HepG2 (cell line): Measurements from ENCODE around the gene PTGIS. TPM values are rescaled to one million over a fixed set of nuclear protein-coding genes. Genes with fewer than 3 reads are reported as not detected.

Experiments
- ATF7-NPFF ChIP-seq: sonication (generic); formaldehyde crosslinking; IDR thresholded peaks from 2 replicates; pipeline ENCODE4 v1.8.1; 2023; ENCODE audit warnings: mild to moderate bottlenecking, low read depth, missing genetic modification reagents, moderate library complexity
- EP300 ChIP-seq, 3 experiments: sonication (generic) in 1 of 3; formaldehyde crosslinking in 1 of 3; IDR thresholded peaks; 2 replicates each; pipeline versions ENCODE4 v1.5.1 to v1.6.1; 2011 to 2020; ENCODE audit warnings: low read depth in 2 of 3, low read length in 2 of 3, borderline replicate concordance in 1 of 3, improper control_type of control experiment in 1 of 3, mild to moderate bottlenecking in 1 of 3, missing genetic modification reagents in 1 of 3, moderate library complexity in 1 of 3
- FOXK2 ChIP-seq: fragments of 450-650 bp; IDR thresholded peaks from 2 replicates; pipeline ENCODE4 v1.6.1; 2016
- HMG20A ChIP-seq: IDR thresholded peaks from 2 replicates; pipeline ENCODE4 v1.6.1; 2016; ENCODE audit warnings: borderline replicate concordance
- HOXA9 ChIP-seq: sonication (generic); formaldehyde crosslinking; IDR thresholded peaks from 2 replicates; pipeline ENCODE4 v1.8.1; 2022; ENCODE audit warnings: missing genetic modification reagents, mild to moderate bottlenecking, moderate library complexity, borderline replicate concordance
- KAT8 ChIP-seq: IDR thresholded peaks from 2 replicates; pipeline ENCODE4 v1.6.1; 2016; ENCODE audit warnings: missing genetic modification reagents, missing compliant biosample characterization
- NCOR1 ChIP-seq: fragments of 200-600 bp; sonication (generic); IDR thresholded peaks from 2 replicates; pipeline ENCODE4 v1.7.0; 2017; ENCODE audit warnings: antibody characterized with exemption, low read length, borderline replicate concordance
- RELA ChIP-seq: sonication (generic); formaldehyde crosslinking; IDR thresholded peaks from 2 replicates; pipeline ENCODE4 v1.4.0; 2020; ENCODE audit warnings: missing genetic modification reagents
- SCMH1 ChIP-seq: sonication (generic); formaldehyde crosslinking; IDR thresholded peaks from 2 replicates; pipeline ENCODE4 v1.9.0; 2021; ENCODE audit warnings: missing genetic modification reagents, mild to moderate bottlenecking, borderline replicate concordance
- TEAD3 ChIP-seq: optimal IDR thresholded peaks from 2 replicates; pipeline ENCODE3; 2016; ENCODE audit warnings: borderline replicate concordance
- TP53 ChIP-seq: sonication (generic); formaldehyde crosslinking; conservative IDR thresholded peaks from 2 replicates; pipeline ENCODE4 v1.4.0; 2020; ENCODE audit warnings: missing genetic modification reagents
- ZNF136 ChIP-seq: sonication (generic); formaldehyde crosslinking; IDR thresholded peaks from 2 replicates; pipeline ENCODE4 v1.8.1; 2022; ENCODE audit warnings: low read depth, mild to moderate bottlenecking, moderate library complexity, missing genetic modification reagents
- ZNF232 ChIP-seq: sonication (generic); formaldehyde crosslinking; IDR thresholded peaks from 2 replicates; pipeline ENCODE4 v1.4.0; 2020; ENCODE audit warnings: missing genetic modification reagents, borderline replicate concordance
- ZNF34 ChIP-seq: sonication (generic); formaldehyde crosslinking; IDR thresholded peaks from 2 replicates; pipeline ENCODE4 v1.4.0; 2020; ENCODE audit warnings: mild to moderate bottlenecking, missing genetic modification reagents, borderline replicate concordance
- ZNF354B ChIP-seq: sonication (generic); formaldehyde crosslinking; IDR thresholded peaks from 2 replicates; pipeline ENCODE4 v1.8.0; 2022; ENCODE audit warnings: mild to moderate bottlenecking, missing genetic modification reagents
- ZNF431 ChIP-seq: sonication (generic); formaldehyde crosslinking; IDR thresholded peaks from 2 replicates; pipeline ENCODE4 v1.9.0; 2022; ENCODE audit warnings: missing genetic modification reagents, low read depth, mild to moderate bottlenecking, borderline replicate concordance
- ZNF557 ChIP-seq: sonication (generic); formaldehyde crosslinking; IDR thresholded peaks from 2 replicates; pipeline ENCODE4 v1.4.0; 2020; ENCODE audit warnings: missing genetic modification reagents
- ZNF607 ChIP-seq: sonication (generic); formaldehyde crosslinking; IDR thresholded peaks from 2 replicates; pipeline ENCODE4 v1.5.1; 2020; ENCODE audit warnings: missing genetic modification reagents, mild to moderate bottlenecking, borderline replicate concordance
- ZNF615 ChIP-seq: sonication (generic); formaldehyde crosslinking; IDR thresholded peaks from 2 replicates; pipeline ENCODE4 v1.5.0; 2020; ENCODE audit warnings: mild to moderate bottlenecking, missing genetic modification reagents, borderline replicate concordance
- ZNF646 ChIP-seq: sonication (generic); formaldehyde crosslinking; IDR thresholded peaks from 2 replicates; pipeline ENCODE4 v1.9.0; 2021; ENCODE audit warnings: mild to moderate bottlenecking, missing genetic modification reagents
- ZNF768 ChIP-seq: sonication (generic); formaldehyde crosslinking; IDR thresholded peaks from 2 replicates; pipeline ENCODE4 v1.4.0; 2020; ENCODE audit warnings: missing genetic modification reagents
- ZNF770 ChIP-seq: sonication (generic); formaldehyde crosslinking; IDR thresholded peaks from 2 replicates; pipeline ENCODE4 v1.5.0; 2020; ENCODE audit warnings: mild to moderate bottlenecking, missing genetic modification reagents
- ZNF878 ChIP-seq: sonication (generic); formaldehyde crosslinking; IDR thresholded peaks from 2 replicates; pipeline ENCODE4 v1.8.1; 2023; ENCODE audit warnings: mild to moderate bottlenecking, missing genetic modification reagents, moderate library complexity
- polyA plus RNA-seq, 8 experiments: library from polyadenylated mRNA; depleted of rRNA in 3 of 8; stranded (reverse) in 7 of 8; unstranded in 1 of 8; fragments of >200 nt; fragmentation: Illumina TruSeq in 4 of 8; extraction: Trizol in 4 of 8; gene quantifications; 2 replicates each; pipeline versions ENCODE4 v1.2.1 to v1.2.3, GENCODE V29; 2011 to 2016; ENCODE audit warnings: low read depth in 4 of 8, missing spikeins in 1 of 8, mixed read lengths in 1 of 8; ENCODE audit not compliant: insufficient read depth in 1 of 8
- total RNA-seq, 5 experiments: library from RNA; depleted of rRNA; stranded (reverse); fragments of >200 nt; fragmentation: Illumina TruSeq; extraction: Trizol; gene quantifications; 2 replicates each; pipeline ENCODE4 v1.2.3, GENCODE V29; 2016; ENCODE audit warnings: low read depth in 1 of 5

The PTGIS gene
- total and polyA plus RNA-seq, 2 of the 13 experiments (the other 11 are each of a cell fraction or from before 2014, with no cell fraction given): not detected

- TF ChIP-seq ZNF646 (CRISPR knock-in tag) (peak; percentile 95), RELA (CRISPR knock-in tag) (no peak), ZNF34 (CRISPR knock-in tag) (no peak), ZNF354B (CRISPR knock-in tag) (0 out of 2 replicates have a peak, but pooled peaks have one; percentile 21), ZNF136 (no peak), HMG20A (peak; percentile 38; the same call in 1 of the 2 replicates), ZNF768 (CRISPR knock-in tag) (no peak), NCOR1 (no peak), ZNF232 (CRISPR knock-in tag) (no peak), SCMH1 (CRISPR knock-in tag) (no peak), ZNF878 (CRISPR knock-in tag) (no peak), HOXA9 (CRISPR knock-in tag) (no peak), FOXK2 (no peak), EP300 (IDR thresholded peaks at IDR 0.05; ENCODE audit: low read depth in 2 of 2, low read length in 2 of 2) (0 out of 4 replicates have a peak, but pooled peaks of 1 of the 2 experiments have one; percentile 2), EP300 (CRISPR knock-in tag; IDR thresholded peaks at IDR 0.05; ENCODE audit: borderline replicate concordance) (no peak; the same call in 1 of the 2 replicates), TP53 (no peak), ZNF431 (CRISPR knock-in tag) (no peak), KAT8 (CRISPR knock-in tag) (no peak), TEAD3 (CRISPR knock-in tag) (no peak), ZNF615 (CRISPR knock-in tag) (no peak), ZNF770 (CRISPR knock-in tag) (peak; percentile 88), ATF7-NPFF (no peak), ZNF557 (CRISPR knock-in tag) (no peak), ZNF607 (no peak)
Observed at GRCh38 chr20:49597825-49598395, 30.0 kb upstream of the PTGIS start (continued).
